ENCODE results near the gene CRYGA.

- TF ChIP-seq EZH2 (IDR thresholded peaks at IDR 0.05; ENCODE audit: insufficient read depth, poor library complexity, severe bottlenecking) (no peak), EZH2phosphoT487 (IDR thresholded peaks at IDR 0.05; ENCODE audit: insufficient read depth, low read depth) (no peak)
These were observed 25.9 kb upstream of the CRYGA start for GRCh38 chr2:208189069-208189809.
